GM19043 (cell line): ENCODE results near the gene ECI2.
"Not testable (repeated sequence)": the region's sequence is repeated elsewhere in the genome, so short reads cannot be mapped to it uniquely, and the experiment has no call there.

Experiments
- ATAC-seq: cut with Tn5 transposase; IDR thresholded peaks from one replicate; pipeline ENCODE4 v1.9.1; 2021; ENCODE audit warnings: low read depth; ENCODE audit not compliant: unreplicated experiment

The ECI2 gene

DNA sequence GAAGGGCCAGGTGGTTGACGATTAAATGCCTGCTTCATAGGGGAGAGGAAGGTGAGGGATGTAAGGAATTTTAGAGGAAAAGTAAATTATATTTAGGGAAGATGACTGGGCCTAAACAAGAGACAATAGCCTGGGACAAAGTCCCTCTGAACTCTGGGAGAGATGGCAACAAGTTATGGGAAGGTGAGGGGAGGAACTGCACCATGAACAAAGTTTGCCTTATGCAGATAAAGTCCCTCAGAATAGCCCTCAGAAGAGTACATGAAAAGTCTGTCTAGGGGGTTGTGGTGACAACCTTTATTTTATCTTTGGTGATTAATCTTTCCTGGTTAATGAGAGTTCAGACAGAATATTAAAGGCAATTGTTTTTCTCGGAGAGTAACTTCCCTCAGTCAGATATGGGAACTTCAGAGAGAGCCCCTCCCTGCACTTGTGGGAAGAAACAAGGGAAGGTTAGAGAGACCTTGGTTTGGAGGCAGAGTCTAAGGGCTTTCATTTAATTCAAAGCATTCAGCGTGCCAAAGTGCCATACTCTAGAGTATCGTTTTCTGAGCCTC is 29.3 kb downstream of the ECI2 start:
- no peak for ATAC-seq

DNA sequence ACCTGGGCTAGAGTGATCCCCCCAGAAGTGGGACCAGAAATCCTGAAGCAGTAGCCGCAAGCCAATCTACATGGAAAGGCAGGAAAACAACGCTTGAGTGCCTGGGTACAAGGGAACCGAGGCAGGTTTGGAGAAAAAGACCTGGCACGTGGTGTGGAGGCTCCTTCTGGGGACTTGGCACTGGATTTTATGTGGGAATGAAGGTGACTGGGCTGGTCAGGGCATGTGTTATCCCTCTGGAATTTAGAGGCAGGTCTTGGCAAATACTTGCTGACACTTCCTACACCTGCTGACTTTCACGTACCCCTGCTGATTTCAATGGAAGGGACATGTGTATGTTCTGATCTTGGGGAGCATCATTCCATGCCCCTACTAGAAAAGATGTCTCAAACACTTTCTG is 31.4 kb downstream of the ECI2 start:
- no peak for ATAC-seq

DNA sequence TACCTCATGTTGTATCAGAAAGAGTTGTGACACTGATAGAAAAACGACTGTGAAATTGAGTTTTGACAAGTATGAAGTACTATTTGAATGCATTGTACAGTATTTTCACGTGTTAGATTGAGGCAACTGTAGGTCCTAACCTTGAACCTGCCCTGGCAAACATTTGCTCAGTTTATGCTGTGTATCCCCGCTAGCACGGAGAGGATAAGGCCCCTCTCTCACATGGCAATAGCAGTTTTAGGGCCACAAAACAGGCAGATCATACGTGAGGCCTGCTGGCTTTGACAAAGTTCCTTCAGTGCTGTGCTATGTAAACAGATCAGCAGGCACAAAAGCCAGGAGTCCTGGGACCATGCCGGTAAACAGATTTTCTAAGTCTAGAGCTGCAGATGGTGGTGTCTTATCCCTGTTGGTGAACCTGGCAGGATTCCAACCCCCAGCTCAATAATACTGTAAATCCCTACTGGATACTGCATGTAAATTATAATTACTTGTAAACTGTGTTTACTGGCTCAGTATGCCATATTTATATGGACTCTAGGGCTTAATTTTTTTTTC is 32.6 kb downstream of the ECI2 start:
- no peak for ATAC-seq

DNA sequence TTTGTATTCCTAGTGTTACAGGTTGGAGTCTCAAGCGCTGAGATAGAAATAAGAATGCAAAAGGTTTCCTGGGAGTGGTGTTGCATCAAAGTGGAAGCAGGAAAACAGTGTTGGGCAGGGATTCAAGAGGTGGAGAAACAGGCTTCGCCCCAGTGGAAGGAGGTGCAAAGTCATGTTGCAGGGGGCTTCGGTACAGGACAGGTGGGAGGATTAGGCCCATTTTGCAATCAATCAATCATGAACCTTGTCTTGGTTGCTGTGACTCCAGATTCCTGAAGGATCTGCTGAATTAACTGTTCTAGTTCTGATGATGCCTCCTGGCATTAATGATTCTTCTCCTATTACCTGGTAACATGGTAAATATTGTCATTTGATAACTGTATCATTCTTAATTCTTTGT is 34.1 kb downstream of the ECI2 start:
- ATAC-seq: no peak

DNA sequence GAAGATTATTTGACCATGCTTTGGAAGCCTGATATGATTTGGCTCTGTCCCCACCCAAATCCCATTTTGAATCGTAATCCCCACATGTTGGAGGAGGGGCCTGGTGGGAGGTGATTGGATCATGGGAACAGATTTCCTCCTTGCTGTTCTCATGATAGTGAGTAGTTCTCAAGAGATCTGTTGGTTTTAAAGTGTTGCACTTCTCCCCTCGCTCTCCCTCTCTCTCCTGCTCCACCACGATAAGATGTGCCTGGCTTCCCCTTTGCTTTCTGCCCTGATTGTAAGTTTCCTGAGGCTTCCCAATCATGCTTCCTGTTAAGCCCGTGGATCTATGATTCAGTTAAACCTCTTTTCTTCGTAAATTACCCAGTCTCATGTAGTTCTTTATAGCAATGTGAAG is 34.7 kb downstream of the ECI2 start:
- no peak for ATAC-seq

DNA sequence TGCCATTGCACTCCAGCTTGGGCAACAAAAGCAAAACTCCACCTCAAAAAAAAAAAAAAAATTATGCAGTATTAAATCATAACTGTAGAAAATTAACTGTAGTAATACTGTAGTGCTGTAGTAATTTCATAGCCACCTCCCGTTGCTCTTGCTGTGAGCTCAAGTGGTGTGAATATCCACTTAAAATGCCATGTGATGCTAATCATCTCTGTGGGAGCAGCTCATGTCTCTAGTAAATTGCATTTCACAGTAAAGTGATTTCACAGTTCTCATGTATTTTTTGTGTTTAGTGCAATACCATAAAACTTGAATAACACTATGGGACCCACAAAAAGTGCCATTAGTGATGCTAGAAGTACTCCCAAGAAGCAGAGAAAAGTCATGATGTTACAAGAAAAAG is 42.1 kb downstream of the ECI2 start:
- ATAC-seq: no peak

DNA sequence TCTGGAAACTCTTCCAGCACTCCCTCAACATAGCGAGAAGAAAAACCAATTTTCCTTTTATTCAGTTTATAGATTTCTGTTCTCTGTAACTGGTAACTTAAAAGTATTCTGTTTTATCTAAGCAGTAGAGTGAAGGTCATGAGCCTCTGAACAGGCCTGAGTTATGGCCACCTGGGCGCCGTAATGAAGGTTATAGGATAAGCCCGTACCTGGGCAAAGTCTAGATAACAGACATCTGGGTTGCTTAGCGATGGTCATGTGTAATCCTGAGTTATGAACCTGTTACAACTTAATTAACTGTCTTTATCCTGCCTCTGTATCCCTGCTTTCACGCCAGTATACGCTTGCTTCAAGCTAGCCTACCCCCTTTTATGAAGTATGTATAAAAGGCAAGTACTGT is 43.4 kb downstream of the ECI2 start:
- ATAC-seq: no peak

DNA sequence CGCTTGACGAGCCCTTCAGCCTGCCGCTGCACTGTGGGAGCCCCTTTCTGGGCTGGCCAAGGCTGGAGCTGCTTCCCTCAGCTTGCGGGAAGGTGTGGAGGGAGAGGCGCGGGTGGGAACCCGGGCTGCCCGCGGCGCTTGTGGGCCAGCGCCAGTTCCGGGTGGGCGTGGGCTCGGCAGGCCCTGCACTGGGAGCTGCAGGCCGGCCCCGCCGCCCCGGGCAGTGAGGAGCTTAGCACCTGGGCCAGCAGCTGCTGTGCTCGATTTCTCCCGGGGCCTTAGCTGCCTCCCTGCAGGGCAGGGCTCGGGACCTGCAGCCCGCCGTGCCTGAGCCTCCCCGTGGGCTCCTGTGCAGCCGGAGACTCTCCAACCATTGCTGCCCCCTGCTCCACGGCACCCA is 45.3 kb downstream of the ECI2 start:
- not testable (repeated sequence) for ATAC-seq

DNA sequence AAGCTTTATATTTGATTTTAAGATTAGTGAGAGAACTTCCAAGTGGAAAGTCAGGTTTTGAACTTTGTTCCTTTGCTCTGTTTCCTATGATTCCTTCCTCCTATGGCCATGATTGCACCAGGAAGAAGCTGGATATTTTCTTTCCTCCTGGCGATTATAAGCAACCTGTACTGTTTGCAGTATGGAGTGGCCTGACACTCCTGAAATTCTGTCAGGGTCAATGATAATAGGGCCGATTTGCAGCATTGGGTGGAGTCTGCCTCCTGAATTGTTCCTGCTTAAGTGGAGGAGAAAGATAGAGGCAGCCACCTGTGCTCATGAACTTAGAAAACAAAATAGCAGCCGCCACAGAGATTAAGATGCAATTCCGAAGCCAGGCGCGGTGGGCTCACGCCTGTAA is 46.7 kb downstream of the ECI2 start:
- ATAC-seq: no peak

DNA sequence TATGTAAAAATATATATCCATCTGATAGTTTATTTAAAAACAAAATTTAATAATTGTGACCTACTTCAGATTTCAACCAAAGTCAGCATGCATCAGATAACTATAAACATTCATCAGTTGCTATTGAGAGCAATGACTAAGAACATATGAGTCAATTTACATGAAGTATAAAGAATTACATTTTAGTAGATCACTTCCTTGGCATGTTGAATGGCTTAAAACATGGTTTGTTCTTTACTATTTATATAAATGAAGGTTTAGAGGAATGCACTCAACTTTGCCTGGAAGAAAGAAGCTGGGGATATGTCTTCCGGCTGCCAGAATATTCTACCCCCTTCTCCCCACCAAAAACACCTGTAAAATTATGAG is 50.1 kb downstream of the ECI2 start:
- no peak for ATAC-seq

DNA sequence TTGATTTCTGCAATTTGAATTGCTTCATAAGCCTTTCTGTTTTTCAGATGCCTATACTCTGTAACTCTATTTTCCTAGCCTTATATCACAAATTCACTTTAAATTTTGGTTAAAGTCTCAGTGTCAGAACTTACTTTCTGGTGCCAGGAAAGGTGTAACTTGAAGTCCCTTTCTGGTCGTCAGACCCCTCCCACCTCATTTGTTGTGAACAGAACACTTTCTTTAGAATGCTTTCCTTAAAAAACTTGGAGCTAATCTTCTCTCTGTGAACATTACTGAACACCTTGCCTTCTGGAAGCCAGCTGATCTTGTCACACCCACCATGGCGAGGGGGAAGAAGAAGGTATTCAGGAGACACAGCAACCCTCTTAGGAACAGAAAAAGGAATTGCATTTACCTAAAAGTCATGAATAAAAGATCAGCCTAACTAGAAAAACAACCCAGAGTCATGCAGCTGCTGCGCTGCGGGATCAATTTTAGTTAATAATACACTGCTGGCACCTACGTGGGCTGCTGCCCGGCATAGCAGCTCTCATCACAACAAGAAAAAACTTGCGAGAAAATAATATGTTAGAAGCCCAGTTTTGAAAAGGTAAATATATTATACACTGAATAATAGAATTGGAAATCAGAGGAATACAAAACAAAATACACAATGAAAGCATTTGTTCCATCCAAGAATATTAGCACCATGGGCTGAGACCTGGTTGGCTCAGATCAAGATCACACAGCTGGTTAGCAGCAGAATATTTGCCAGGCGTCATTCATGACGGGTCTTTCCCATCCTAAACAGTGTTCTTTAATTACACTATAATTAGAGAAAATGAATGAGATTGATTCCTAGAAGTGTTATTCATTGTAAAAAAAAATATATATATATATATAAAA is 50.7 kb downstream of the ECI2 start:
- no peak for ATAC-seq

DNA sequence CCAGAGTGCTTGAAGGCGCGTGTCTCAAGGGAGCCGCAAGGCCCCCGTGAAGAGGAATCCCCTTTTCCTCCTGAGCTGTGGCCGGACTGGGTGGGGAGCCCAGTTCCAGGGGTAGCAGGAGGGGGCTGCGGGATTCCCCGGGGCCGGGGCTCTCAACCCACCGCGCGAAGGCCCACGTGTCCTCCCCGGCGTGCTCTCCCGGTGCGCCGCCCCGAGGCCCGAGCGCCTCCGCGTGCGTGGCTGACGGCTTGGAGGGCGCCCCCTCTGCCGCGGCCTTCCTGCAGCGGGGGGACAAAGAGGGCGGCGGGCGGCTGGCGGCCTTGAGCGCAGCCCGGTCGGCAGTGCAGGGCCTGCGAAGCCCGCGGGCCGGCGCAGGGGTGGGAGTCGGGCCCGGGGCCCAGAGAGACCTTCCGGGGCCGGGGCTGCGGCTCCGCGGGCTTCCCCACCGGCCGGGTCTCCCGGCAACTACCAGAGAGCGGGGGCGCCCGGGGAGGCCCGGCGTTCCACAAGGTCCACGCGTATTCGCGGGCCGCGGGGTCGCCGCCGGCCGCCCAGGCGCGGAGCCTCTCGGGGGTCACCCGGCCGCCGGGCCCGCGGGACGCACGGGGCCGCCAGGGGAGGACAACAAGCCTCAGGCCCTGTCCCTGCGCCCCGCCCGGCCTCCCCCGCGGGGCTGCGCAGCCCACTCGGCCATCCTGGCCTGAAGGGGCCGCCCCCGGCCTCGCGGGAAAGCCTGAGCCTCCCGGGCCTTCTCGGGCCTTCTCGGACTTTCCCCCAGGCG is 56.5 kb downstream of the ECI2 start, which contains the start of gene FAM217A:
FAM217A (minus strand) TSS at position 447 of the 781 bp plus-strand sequence. CDS start 1,723 bp downstream, outside the sequence.
- no peak for ATAC-seq

DNA sequence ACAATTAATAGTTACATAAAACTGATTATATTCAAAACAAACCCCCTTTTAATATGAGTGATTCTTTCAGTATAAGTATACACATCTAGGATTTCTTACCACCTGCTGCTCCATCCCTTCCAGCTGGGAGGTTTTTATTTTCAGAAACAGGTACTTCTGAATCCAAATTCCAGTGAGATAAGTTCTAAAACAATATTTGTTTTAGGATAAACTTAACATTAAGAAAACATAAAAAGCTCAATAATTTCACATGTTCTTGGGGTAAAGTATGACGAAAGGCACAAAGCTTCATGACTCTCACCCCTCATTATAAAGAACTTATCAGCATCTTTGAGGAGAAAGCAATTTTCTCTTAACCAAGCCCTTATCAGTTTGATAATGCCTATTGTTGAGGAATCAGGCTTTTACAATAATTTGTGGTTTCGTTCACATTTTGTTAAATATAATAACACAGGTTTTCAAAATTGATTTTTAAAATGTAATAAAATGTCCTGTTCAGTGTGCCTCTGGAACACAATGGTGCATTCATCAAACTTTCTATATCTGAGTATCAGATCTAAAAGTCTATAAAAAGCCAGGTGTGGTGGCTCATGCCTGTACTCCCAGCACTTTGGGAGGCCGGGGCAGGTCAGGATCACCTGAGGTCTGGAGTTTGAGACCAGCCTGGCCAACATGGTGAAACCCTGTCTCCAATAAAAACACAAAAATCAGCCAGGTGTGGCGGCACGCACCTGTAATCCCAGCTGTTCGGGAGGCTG is 60.7 kb downstream of the ECI2 start:
- no peak for ATAC-seq

DNA sequence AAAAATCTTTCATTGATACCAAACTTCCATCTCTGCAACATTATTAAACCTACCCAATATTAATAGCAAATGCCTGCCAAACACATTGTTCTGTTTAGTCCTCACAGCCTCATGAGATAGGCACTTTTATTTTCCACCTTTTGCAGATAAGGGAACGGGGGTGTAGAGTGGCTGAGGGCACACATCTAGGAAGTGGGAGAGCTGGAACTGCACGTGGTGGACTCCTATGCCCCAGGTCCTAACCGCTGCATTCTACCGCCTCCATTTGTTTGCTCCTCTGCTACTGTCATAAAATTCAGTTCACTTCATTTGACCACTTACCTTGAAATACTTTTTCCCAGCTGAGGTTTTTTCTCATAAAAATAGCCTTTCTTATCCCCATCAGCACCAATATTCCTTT is 64.0 kb downstream of the ECI2 start:
- ATAC-seq: no peak

DNA sequence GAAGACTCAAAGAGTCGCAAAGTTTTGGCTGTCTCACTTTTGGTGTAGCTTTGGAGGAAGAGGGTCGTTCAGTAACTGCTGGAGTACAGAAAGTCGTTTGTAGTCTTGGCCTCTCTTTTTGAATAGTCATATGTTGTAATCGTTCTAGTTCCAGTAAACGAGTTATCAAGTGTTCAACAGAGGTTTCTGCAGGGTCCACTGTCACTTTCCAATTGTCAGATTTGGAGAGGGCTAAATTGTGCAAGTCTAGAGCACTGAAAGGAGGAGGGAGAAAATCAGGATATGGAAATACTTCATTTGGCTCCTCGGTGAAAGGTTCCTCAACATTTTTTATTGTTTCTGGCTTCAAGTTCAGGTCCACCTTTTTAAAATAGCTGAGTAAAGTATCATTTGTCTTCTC is 66.2 kb downstream of the ECI2 start:
- no peak for ATAC-seq

DNA sequence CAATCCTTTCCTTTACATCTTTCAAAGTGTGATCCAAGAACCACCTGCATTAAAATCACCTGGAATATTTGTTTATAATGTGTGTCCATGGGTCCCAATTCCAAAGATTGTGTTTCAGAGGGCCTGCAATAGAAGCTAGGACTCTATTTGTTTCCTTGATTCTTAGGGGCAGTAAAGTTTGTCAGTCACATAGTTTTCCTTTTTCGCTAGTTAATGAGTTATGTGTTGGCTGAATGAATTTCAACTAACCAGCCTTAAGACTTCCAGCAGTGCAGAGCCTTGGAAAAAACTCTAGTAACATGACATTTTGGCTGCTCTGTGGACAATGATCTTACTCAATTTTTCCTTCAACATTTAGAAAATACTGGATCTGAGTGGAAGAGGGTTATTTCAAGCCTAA is 67.7 kb downstream of the ECI2 start:
- no peak for ATAC-seq

DNA sequence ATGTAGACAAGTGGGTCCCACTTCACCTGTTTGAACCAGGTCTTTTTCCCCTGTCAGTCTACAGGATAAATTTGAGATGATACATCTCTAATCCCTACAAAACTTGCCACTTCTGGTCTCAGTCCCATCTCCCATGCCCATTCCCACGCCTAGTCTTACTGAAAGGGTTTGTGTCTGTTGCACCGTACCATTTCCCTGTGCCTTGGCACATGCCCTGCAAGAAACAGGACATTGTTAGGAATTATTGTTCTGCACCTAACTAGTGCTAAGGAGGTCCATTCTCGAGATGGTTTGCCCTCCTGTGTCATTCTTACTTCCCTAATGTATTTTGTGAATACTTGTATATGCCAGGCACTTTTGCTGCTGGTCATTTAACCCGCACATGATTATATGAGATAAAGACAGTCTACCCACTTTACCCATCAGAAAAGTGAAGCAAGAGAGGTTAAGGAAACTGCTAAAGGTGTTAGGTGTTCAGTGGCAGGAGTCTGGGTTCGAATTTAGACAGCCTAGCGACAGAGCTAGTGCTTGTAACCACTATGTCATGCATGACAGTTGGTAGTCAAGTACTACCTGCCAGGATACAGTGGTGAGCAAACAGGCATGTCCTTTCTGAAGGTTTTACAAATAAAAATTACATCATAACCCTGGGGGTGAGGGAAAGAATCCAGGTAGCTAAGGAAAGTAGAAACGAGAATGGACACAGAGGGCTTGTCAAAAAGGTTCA is 69.2 kb downstream of the ECI2 start:
- ATAC-seq: no peak
